OCI-LY3 (cell line): Measurements from ENCODE around the gene SPX.

Experiments used
- CTCF ChIP-seq: fragments of 200-600, 300-600 bp; sonication (generic); IDR thresholded peaks from 2 replicates; pipeline ENCODE4 v1.5.1; 2014; ENCODE audit warnings: antibody characterized with exemption, low read length, low read depth
- EZH2phosphoT487 ChIP-seq: fragments of 200-600 bp; shearing (Covaris generic); IDR thresholded peaks from 2 replicates; pipeline ENCODE4 v1.6.1; 2018; ENCODE audit warnings: antibody characterized with exemption, mixed run types, low read depth

GRCh38 chr12:21478756-21479455 lies 47.2 kb upstream of the SPX start:
- TF ChIP-seq CTCF: no peak
- TF ChIP-seq EZH2phosphoT487: no peak
